Measurements from ENCODE around the gene EML3.

Gene EML3

GRCh38 chr11:62603776-62604299 lies 8.7 kb downstream of the EML3 start:
- no peaks in the 10 kb centered on the region for H3K9me3 ChIP-seq (ENCODE audit: low read length)
- H3K9me2 ChIP-seq (ENCODE audit: low read depth, low read length): no peaks in the 10 kb centered on the region
- H3K79me2 ChIP-seq (ENCODE audit: insufficient read depth, low read length): peaks cover 21% of the 10 kb centered on the region
- H3K9ac ChIP-seq (ENCODE audit: low read length): no peak overlapping the region
- no peak for TF ChIP-seq CTCF (IDR thresholded peaks at IDR 0.05; ENCODE audit: low read length)
- TF ChIP-seq EZH2 (IDR thresholded peaks at IDR 0.05; ENCODE audit: borderline replicate concordance, low read length): no peak
- H3K27ac ChIP-seq (ENCODE audit: low read depth, low read length, poor library complexity, severe bottlenecking): no peak overlapping the region
- H3K36me3 ChIP-seq (ENCODE audit: insufficient read depth, low read length): peaks cover 68% of the 10 kb centered on the region
- peaks cover 35% of the 10 kb centered on the region for H3K4me1 ChIP-seq (ENCODE audit: insufficient read depth, low read length, severe bottlenecking)
- H3K27me3 ChIP-seq (ENCODE audit: insufficient read depth, low read length): no peaks in the 10 kb centered on the region
- no peak overlapping the region for H2AFZ ChIP-seq (ENCODE audit: low read length)
- H3K4me2 ChIP-seq (ENCODE audit: low read length): no peak overlapping the region
- H3F3A ChIP-seq (ENCODE audit: insufficient read depth, low read length): no peaks in the 10 kb centered on the region
- H3K4me3 ChIP-seq (ENCODE audit: low read depth, low read length, poor library complexity, severe bottlenecking): no peak overlapping the region
- no peaks in the 10 kb centered on the region for H4K20me1 ChIP-seq (ENCODE audit: insufficient read depth, low read length)

- Histone ChIP-seq H3K27me3 (ENCODE audit: insufficient read depth, low read length) (no peaks in the 10 kb centered on the region), H3K9ac (ENCODE audit: low read length) (no peak overlapping the region), H3K9me3 (ENCODE audit: low read length) (no peaks in the 10 kb centered on the region), H3F3A (ENCODE audit: insufficient read depth, low read length) (no peaks in the 10 kb centered on the region), H4K20me1 (ENCODE audit: insufficient read depth, low read length) (no peaks in the 10 kb centered on the region), H3K4me1 (ENCODE audit: insufficient read depth, low read length, severe bottlenecking) (peaks cover 39% of the 10 kb centered on the region), H3K27ac (ENCODE audit: low read depth, low read length, poor library complexity, severe bottlenecking) (no peak overlapping the region), H3K9me2 (ENCODE audit: low read depth, low read length) (no peaks in the 10 kb centered on the region), H3K79me2 (ENCODE audit: insufficient read depth, low read length) (peaks cover 27% of the 10 kb centered on the region), H3K4me3 (ENCODE audit: low read depth, low read length, poor library complexity, severe bottlenecking) (no peak overlapping the region), H3K4me2 (ENCODE audit: low read length) (no peak overlapping the region), H2AFZ (ENCODE audit: low read length) (no peak overlapping the region), H3K36me3 (ENCODE audit: insufficient read depth, low read length) (peaks cover 76% of the 10 kb centered on the region)
- no peak for TF ChIP-seq EZH2 (IDR thresholded peaks at IDR 0.05; ENCODE audit: borderline replicate concordance, low read length)
Observed at GRCh38 chr11:62603072-62603408, 9.5 kb downstream of the EML3 start.

GRCh38 chr11:62602141-62603071 lies 10.2 kb downstream of the EML3 start:
- Histone ChIP-seq H3K79me2 (ENCODE audit: insufficient read depth, low read length) (peaks cover 27% of the 10 kb centered on the region), H3F3A (ENCODE audit: insufficient read depth, low read length) (no peaks in the 10 kb centered on the region), H3K9ac (ENCODE audit: low read length) (no peak overlapping the region; the same call in 1 of the 2 replicates), H3K27me3 (ENCODE audit: insufficient read depth, low read length) (no peaks in the 10 kb centered on the region), H4K20me1 (ENCODE audit: insufficient read depth, low read length) (no peaks in the 10 kb centered on the region), H3K27ac (ENCODE audit: low read depth, low read length, poor library complexity, severe bottlenecking) (peak overlapping the region; percentile 63), H3K4me1 (ENCODE audit: insufficient read depth, low read length, severe bottlenecking) (peaks cover 33% of the 10 kb centered on the region), H3K9me2 (ENCODE audit: low read depth, low read length) (no peaks in the 10 kb centered on the region), H3K36me3 (ENCODE audit: insufficient read depth, low read length) (peaks cover 82% of the 10 kb centered on the region), H3K9me3 (ENCODE audit: low read length) (no peaks in the 10 kb centered on the region), H3K4me2 (ENCODE audit: low read length) (peak overlapping the region; percentile 37), H3K4me3 (ENCODE audit: low read depth, low read length, poor library complexity, severe bottlenecking) (peak overlapping the region; percentile 34), H2AFZ (ENCODE audit: low read length) (no peak overlapping the region)
- TF ChIP-seq CTCF (IDR thresholded peaks at IDR 0.05; ENCODE audit: low read length) (no peak), EZH2 (IDR thresholded peaks at IDR 0.05; ENCODE audit: borderline replicate concordance, low read length) (no peak)
